ENCODE measurements around the gene RGS17. TPM values are rescaled to one million over a fixed set of nuclear protein-coding genes. Genes with fewer than 3 reads are reported as not detected.

The RGS17 gene
- total RNA-seq, 4 donors from 2014 or later, result 0.08 to 0.16 TPM; not detected in 2

- WGBS, 2 donors, result 58 to 63% methylated on average over 1 of the region's 1 CpG
- no peak overlapping the region for H3K4me3 ChIP-seq (ENCODE audit: low read depth, poor library complexity, severe bottlenecking)
- TF ChIP-seq CTCF (IDR thresholded peaks at IDR 0.05), result no peak
- no peak for TF ChIP-seq POLR2A (IDR thresholded peaks at IDR 0.05)
- no peak for DNase-seq (ENCODE audit: low spot score in 2 of 2)
- intact Hi-C loops (cut with DNase I; ENCODE audit: low total_unique reads), result no loop called here
Measured at GRCh38 chr6:152980656-152981055, 150.4 kb downstream of the RGS17 start.

GRCh38 chr6:152979116-152979515 lies 152.0 kb downstream of the RGS17 start:
- no peak overlapping the region for H3K4me3 ChIP-seq (ENCODE audit: low read depth, poor library complexity, severe bottlenecking)
- intact Hi-C loops (cut with DNase I; ENCODE audit: low total_unique reads), result no loop called here
- WGBS, 2 donors, result 58 to 82% methylated on average over 1 of the region's 1 CpG
- DNase-seq (ENCODE audit: low spot score in 2 of 2), result no peak
- TF ChIP-seq POLR2A (IDR thresholded peaks at IDR 0.05) (no peak), CTCF (IDR thresholded peaks at IDR 0.05) (no peak)

- TF ChIP-seq POLR2A (IDR thresholded peaks at IDR 0.05), result no peak
- no peak for TF ChIP-seq CTCF (IDR thresholded peaks at IDR 0.05)
- 69% methylated on average over 3 of the region's 3 CpGs for WGBS, 2 donors
Measured at GRCh38 chr6:152978058-152978457, 153.0 kb downstream of the RGS17 start.

GRCh38 chr6:152977556-152977955 lies 153.5 kb downstream of the RGS17 start:
- H3K4me3 ChIP-seq (ENCODE audit: low read depth, poor library complexity, severe bottlenecking), result no peak overlapping the region
- intact Hi-C loops (cut with DNase I; ENCODE audit: low total_unique reads), result no loop called here
- TF ChIP-seq CTCF (IDR thresholded peaks at IDR 0.05) (no peak), POLR2A (IDR thresholded peaks at IDR 0.05) (no peak)
- DNase-seq (ENCODE audit: low spot score in 2 of 2), result no peak

More at GRCh38 chr6:152978058-152978457, 153.0 kb downstream of the RGS17 start:
- no peak overlapping the region for H3K4me3 ChIP-seq (ENCODE audit: low read depth, poor library complexity, severe bottlenecking)
- intact Hi-C loops (cut with DNase I; ENCODE audit: low total_unique reads), result no loop called here
- no peak for DNase-seq (ENCODE audit: low spot score in 2 of 2)

GRCh38 chr6:152976749-152977148 lies 154.3 kb downstream of the RGS17 start:
- intact Hi-C loops (cut with DNase I; ENCODE audit: low total_unique reads), result no loop called here
- WGBS, 2 donors, result 88 to 97% methylated on average over 1 of the region's 1 CpG
- H3K4me3 ChIP-seq (ENCODE audit: low read depth, poor library complexity, severe bottlenecking), result no peak overlapping the region
- no peak for TF ChIP-seq CTCF (IDR thresholded peaks at IDR 0.05)
- TF ChIP-seq POLR2A (IDR thresholded peaks at IDR 0.05), result no peak
- no peak for DNase-seq (ENCODE audit: low spot score in 2 of 2)

- no peak for DNase-seq (ENCODE audit: low spot score in 2 of 2)
- intact Hi-C loops (cut with DNase I; ENCODE audit: low total_unique reads), result no loop called here
- 86 to 90% methylated on average over 4 of the region's 4 CpGs for WGBS, 2 donors
- TF ChIP-seq POLR2A (IDR thresholded peaks at IDR 0.05) (no peak), CTCF (IDR thresholded peaks at IDR 0.05) (no peak)
- H3K4me3 ChIP-seq (ENCODE audit: low read depth, poor library complexity, severe bottlenecking), result no peak overlapping the region
Measured at GRCh38 chr6:152975204-152975915, 155.7 kb downstream of the RGS17 start.

Data from lower leg skin (tissue), 4 donors.